GM18907 (cell line): Measurements from ENCODE around the gene EXOC2.
A peak's percentile ranks its signal among the peaks of the same experiment; 100 is the strongest.
"Not testable (repeated sequence)": the region's sequence is repeated elsewhere in the genome, so short reads cannot be mapped to it uniquely, and the experiment has no call there.

Experiments
- ATAC-seq: cut with Tn5 transposase; IDR thresholded peaks from one replicate; pipeline ENCODE4 v1.9.1; 2021; ENCODE audit warnings: mild to moderate bottlenecking, moderate library complexity; ENCODE audit not compliant: unreplicated experiment

Gene EXOC2

DNA sequence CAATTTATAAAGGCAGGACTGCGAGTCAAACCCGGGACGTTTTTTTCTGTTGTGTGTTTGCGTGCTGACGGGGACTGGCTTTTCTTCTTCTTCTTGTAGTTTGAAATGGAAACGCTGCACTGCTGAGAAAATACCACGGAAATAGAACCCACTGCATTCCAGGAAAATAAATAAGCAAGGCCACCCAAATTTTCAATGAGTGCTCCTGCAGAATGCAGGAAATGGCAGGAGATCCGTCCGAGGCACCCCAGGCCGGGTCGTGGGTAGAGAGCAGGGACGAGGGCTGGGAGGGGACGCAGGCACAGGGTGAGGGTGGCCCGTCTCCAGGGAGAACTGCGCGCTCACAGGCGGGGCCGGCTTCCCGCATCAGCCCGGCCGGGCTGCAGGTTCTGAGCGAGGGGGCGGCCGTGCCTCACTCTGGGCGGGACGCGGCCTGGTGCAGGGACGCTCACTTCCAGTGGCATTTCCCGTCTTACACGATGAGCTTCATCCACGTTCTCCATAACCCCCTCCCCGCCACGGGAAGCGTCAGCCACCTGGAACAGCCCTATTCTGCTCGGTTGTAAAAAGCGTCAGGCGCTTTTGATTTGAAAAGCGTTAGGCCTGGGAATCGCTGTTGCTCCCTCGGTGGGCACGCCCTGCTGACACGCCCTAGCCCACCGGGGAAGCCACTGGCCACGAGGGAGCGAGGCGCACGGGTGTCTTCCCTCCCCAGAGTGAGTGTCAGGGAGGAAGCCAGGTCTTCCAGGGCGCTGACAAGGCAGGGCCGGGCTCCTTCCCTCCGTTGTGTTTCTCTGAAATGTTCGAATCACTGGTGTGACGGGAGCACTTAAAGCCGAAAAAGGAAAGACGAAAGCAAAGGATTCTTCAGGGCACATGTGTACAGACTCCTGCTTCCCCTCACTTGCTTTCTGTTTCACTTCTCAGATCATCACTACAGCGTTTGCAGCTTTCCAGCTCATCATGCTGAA is 17.9 kb upstream of the EXOC2 start:
- peak; percentile 88 for ATAC-seq

DNA sequence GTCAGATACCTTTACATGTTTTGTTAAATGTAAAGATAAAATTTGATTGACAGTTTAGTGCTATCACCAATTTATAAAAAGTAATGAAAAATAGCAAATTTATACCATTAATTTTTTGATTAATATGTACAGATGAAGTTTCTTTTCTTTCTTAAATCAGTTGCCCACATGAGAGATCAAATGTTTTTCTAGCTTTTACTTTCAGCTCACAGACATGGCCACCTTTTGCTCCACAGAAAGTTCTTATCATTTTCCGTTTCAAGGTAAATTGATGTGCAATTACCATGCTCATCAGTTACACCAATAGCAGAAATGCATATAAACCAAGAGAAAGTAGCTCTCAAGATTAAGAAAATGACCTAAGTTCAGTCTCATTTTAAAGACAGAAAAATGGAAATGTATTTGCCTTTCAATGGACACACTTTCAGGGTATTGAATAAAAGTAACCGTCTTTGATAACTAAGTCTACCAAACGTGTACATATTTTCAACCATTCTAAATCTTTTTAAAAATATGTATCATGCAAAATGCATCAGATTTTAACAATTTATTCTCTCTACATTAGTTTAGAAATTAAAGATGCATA is 16.6 kb upstream of the EXOC2 start:
- ATAC-seq = no peak

GRCh38 chr6:708237-708598 is 15.3 kb upstream of the EXOC2 start:
- ATAC-seq = no peak

GRCh38 chr6:707576-708236 is 14.8 kb upstream of the EXOC2 start:
- no peak for ATAC-seq

- no peak for ATAC-seq
These were observed 14.0 kb upstream of the EXOC2 start for GRCh38 chr6:706819-707381.

DNA sequence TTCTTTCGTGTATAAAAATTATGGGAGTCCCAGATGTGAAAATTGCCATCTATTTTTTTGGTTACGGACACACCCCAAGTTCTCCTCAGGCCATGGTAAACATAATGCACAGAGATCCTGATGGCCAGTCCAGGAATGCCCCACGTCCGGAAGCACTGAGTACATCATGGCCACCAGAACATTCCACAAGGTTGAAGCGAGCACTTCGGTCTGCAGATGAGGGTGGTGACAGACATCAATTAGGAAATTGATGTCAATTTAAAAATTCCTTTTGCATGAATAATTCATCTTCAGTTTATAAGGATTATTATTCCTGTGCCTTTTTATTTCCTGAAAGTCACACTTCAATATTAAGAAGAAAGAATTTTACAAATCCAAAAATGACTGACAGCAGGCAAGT is 13.2 kb upstream of the EXOC2 start:
- ATAC-seq = no peak

DNA sequence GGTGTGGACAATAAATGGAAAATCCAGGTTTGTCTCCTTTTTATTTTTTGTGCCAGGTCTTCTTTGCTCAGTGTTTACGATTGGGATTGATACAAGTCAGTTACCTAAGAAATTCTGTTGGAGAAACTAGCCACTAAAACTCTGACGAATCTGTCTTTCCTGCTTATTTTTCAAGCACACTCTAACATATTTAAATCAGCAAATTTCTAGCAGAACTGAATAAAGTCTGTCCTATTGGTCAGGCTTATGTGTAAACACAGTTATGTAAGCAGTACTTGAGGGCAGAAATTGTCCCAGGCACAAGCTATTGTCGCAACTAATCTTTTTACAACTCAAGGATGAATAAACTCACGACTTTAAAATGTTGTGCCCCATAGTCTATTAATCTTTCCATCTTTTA is 12.1 kb upstream of the EXOC2 start:
- ATAC-seq = no peak

- no peak for ATAC-seq
These were observed 11.1 kb upstream of the EXOC2 start for GRCh38 chr6:704046-704445.

DNA sequence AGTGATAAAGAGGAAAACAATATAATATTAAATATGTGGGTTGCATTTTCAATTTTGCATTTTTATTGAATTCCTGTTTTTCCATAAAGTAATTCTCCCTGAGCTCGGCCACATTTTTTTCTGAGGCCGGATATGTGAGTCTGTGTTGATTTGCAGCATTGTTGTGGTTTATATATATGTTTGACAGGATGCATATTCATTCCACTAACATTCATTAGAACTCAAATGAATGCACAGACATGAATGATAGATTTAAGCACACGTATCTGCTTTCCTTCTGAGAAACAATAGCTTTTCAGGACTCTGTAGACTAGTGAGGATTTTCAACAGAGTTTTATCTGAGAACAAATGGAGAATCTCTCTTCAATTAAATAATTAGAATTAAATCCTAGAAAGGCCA is 10.6 kb upstream of the EXOC2 start:
- ATAC-seq = no peak

- ATAC-seq = no peak
These were observed 9.0 kb upstream of the EXOC2 start for GRCh38 chr6:701700-702479.

DNA sequence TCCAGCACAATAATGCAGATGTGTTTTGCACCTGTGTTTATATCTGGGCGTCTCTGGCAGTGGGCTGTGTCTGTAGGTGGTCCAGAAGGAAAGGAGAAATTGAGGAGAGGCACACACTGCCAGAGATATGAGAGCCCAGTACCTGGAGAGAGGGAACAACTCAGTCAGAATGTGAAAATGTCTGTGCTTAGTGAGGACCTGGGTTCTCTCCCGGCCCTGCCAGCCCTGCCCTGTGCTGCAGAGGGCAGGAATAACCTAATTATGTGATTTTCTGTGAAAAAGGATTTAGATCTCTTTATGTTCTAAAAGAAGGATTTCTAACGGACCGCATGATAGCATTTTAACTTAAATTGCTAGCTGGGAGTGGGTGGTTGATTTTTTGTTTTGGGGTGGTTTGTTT is 8.3 kb upstream of the EXOC2 start:
- no peak for ATAC-seq

GRCh38 chr6:700490-700889 is 7.6 kb upstream of the EXOC2 start:
- no peak for ATAC-seq

- no peak for ATAC-seq
These were observed 6.4 kb upstream of the EXOC2 start for GRCh38 chr6:699319-699718.

DNA sequence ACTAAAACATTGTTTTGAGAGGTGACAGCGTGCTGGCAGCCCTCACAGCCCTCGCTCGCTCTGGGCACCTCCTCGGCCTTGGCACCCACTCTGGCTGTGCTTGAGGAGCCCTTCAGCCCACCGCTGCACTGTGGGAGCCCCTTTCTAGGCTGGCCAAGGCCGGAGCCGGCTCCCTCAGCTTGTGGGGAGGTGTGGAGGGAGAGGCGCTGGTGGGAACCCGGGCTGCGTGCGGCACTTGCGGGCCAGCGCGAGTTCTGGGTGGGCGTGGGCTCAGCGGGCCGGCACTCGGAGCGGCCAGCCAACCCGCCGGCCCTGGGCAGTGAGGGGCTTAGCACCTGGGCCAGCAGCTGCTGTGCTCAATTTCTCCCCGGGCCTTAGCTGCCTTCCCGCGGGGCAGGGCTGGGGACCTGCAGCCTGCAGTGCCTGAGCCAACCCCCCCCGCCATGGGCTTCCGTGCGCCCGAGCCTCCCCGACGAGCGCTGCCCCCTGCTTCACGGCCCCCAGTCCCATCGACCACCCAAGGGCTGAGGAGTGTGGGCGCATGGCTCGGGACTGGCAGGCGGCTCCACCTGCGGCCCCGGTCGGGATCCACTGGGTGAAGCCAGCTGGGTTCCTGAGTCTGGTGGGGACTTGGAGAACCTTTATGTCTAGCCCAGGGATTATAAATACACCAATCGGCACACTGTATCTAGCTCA is 1.6 kb upstream of the EXOC2 start:
- ATAC-seq = not testable (repeated sequence)

DNA sequence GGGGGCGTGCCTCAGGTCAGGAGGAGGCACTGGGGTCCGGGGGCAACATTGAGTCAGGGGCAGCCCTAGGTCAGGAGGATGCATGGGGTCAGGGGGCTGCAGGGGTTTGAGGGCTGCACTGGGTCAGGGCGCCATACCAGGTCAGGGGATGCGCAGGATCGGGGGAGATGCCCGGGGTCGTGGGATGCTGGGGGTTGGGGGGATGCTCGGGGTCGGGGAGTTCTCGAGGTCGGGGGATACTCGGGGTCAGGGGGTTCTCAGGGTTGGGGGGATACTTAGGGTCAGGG is 727 bp upstream of the EXOC2 start:
- ATAC-seq = no peak

GRCh38 chr6:692356-692851 is 535 bp downstream of the EXOC2 start:
- peak; percentile 71 for ATAC-seq

DNA sequence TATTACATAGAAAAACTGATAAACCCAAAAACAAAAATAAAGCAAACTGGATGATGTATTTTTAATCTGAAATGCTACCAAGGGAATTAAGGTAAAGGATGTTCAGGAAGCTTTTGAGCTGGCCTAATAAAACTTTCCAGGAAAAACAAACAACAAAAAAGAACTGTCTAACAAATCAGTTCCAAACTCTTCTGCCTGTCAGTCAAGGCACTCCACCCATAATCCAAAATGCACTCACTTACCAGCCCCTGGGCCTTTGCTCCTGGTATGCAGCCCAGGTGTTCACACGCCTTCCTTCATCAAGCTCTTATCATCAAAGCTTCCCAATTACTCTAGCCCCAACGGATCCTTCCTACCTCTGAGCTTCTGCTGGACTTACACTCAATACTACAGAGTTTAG is 3.7 kb downstream of the EXOC2 start:
- no peak for ATAC-seq

GRCh38 chr6:686497-686896 is 6.4 kb downstream of the EXOC2 start:
- ATAC-seq = no peak

- ATAC-seq = peak; percentile 75
These were observed 7.9 kb downstream of the EXOC2 start for GRCh38 chr6:684831-685636.
